SK-N-SH treated with all-trans-retinoic acid at 6 μM for 48 hours (cell line): ENCODE data around the gene LRP8.

Source experiments
- ARNTL ChIP-seq: fragments of 450-650 bp; formaldehyde crosslinking; IDR thresholded peaks from 2 replicates; pipeline ENCODE4 v1.5.0; 2020; ENCODE audit warnings: low read depth, mild to moderate bottlenecking, moderate library complexity, borderline replicate concordance
- BACH2 ChIP-seq: fragments of 250-450 bp; sonication (Bioruptor Pico); IDR thresholded peaks from 2 replicates; pipeline ENCODE4 v1.9.0; 2021; ENCODE audit warnings: mild to moderate bottlenecking, borderline replicate concordance
- ESRRG ChIP-seq: fragments of 250-450 bp; sonication (Bioruptor Pico); IDR thresholded peaks from 2 replicates; pipeline ENCODE4 v1.6.1; 2021; ENCODE audit warnings: mild to moderate bottlenecking
- ISL1 ChIP-seq: fragments of 250-450 bp; sonication (Bioruptor Pico); IDR thresholded peaks from 2 replicates; pipeline ENCODE4 v2.1.2; 2022; ENCODE audit warnings: mild to moderate bottlenecking, moderate library complexity
- SNAI2 ChIP-seq: fragments of 250-450 bp; sonication (Bioruptor Pico); IDR thresholded peaks from 2 replicates; pipeline ENCODE4 v1.5.0; 2020; ENCODE audit warnings: mild to moderate bottlenecking, moderate library complexity
- ZFP30 ChIP-seq: fragments of 450-650 bp; formaldehyde crosslinking; IDR thresholded peaks from 2 replicates; pipeline ENCODE4 v1.5.0; 2022; ENCODE audit warnings: mild to moderate bottlenecking, moderate library complexity
- ZNF565 ChIP-seq: fragments of 450-650 bp; formaldehyde crosslinking; conservative IDR thresholded peaks from 2 replicates; pipeline ENCODE4 v1.5.0; 2020; ENCODE audit warnings: low read depth, mild to moderate bottlenecking, moderate library complexity
- ZNF8 ChIP-seq: fragments of 450-650 bp; formaldehyde crosslinking; IDR thresholded peaks from 2 replicates; pipeline ENCODE4 v1.5.0; 2020; ENCODE audit warnings: mild to moderate bottlenecking, moderate library complexity

- TF ChIP-seq ZFP30 (no peak), ARNTL (no peak), ISL1 (no peak), ZNF8 (CRISPR knock-in tag) (no peak), BACH2 (CRISPR knock-in tag) (no peak), ESRRG (CRISPR knock-in tag) (no peak), ZNF565 (CRISPR knock-in tag) (no peak), SNAI2 (CRISPR knock-in tag) (no peak)
Observed at GRCh38 chr1:53376742-53377437, 49.0 kb upstream of the LRP8 start.
